GM18499 (cell line): ENCODE measurements around the gene ABCB11.
A peak's percentile ranks its signal among the peaks of the same experiment; 100 is the strongest.

Experiments
- ATAC-seq: cut with Tn5 transposase; IDR thresholded peaks from one replicate; pipeline ENCODE4 v1.9.1; 2021; ENCODE audit warnings: moderate number of reproducible peaks; ENCODE audit not compliant: insufficient read depth, unreplicated experiment

Gene ABCB11

GRCh38 chr2:168981651-168982050 is 49.5 kb downstream of the ABCB11 start:
- no peak for ATAC-seq

GRCh38 chr2:168978461-168978861 is 52.7 kb downstream of the ABCB11 start:
- ATAC-seq = no peak

GRCh38 chr2:168977608-168978007 is 53.5 kb downstream of the ABCB11 start:
- no peak for ATAC-seq

GRCh38 chr2:168976034-168976654 is 55.0 kb downstream of the ABCB11 start:
- no peak for ATAC-seq

GRCh38 chr2:168974428-168974827 is 56.7 kb downstream of the ABCB11 start:
- no peak for ATAC-seq

- no peak for ATAC-seq
Observed at GRCh38 chr2:168971261-168971660, 59.9 kb downstream of the ABCB11 start.

GRCh38 chr2:168970711-168971233 is 60.4 kb downstream of the ABCB11 start:
- no peak for ATAC-seq

- ATAC-seq = no peak
Observed at GRCh38 chr2:168969865-168970264, 61.3 kb downstream of the ABCB11 start.

GRCh38 chr2:168968342-168968741 is 62.8 kb downstream of the ABCB11 start:
- no peak for ATAC-seq

- ATAC-seq = no peak
Observed at GRCh38 chr2:168964251-168964807, 66.8 kb downstream of the ABCB11 start.

- ATAC-seq = no peak
Observed at GRCh38 chr2:168962636-168963035, 68.5 kb downstream of the ABCB11 start.

- peak; percentile 75 for ATAC-seq
Observed at GRCh38 chr2:168961450-168962229, 69.5 kb downstream of the ABCB11 start.

- no peak for ATAC-seq
Observed at GRCh38 chr2:168956392-168956791, 74.7 kb downstream of the ABCB11 start.

GRCh38 chr2:168955321-168955720 is 75.8 kb downstream of the ABCB11 start:
- no peak for ATAC-seq

- ATAC-seq = no peak
Observed at GRCh38 chr2:168954256-168954655, 76.9 kb downstream of the ABCB11 start.

GRCh38 chr2:168952424-168952823 is 78.7 kb downstream of the ABCB11 start:
- ATAC-seq = no peak

GRCh38 chr2:168951871-168952270 is 79.3 kb downstream of the ABCB11 start:
- no peak for ATAC-seq

GRCh38 chr2:168949324-168949723 is 81.8 kb downstream of the ABCB11 start:
- ATAC-seq = no peak

GRCh38 chr2:168948621-168949212 is 82.4 kb downstream of the ABCB11 start:
- ATAC-seq = no peak

- no peak for ATAC-seq
Observed at GRCh38 chr2:168945508-168945907, 85.6 kb downstream of the ABCB11 start.

GRCh38 chr2:168944065-168944464 is 87.1 kb downstream of the ABCB11 start:
- ATAC-seq = no peak
